Osteoblast (primary cell): Measurements from ENCODE around the gene GAB2. TPM values are rescaled to one million over a fixed set of nuclear protein-coding genes. Genes with fewer than 3 reads are reported as not detected.

Experiments used
- DNase-seq: peaks from one replicate; pipeline ENCODE4 v3.0.0; 2011; ENCODE audit warnings: low spot score, mixed read lengths; ENCODE audit not compliant: insufficient read length; ENCODE audit errors: missing footprints
- H2AFZ ChIP-seq: 2 replicates; pipeline ENCODE4 v1.6.0; 2011; ENCODE audit warnings: mild to moderate bottlenecking, low read length
- H3K27ac ChIP-seq: 2 replicates; pipeline ENCODE4 v1.5.1; 2011; ENCODE audit warnings: mild to moderate bottlenecking, low read depth, low read length, moderate library complexity
- H3K27me3 ChIP-seq: 2 replicates; pipeline ENCODE4 v1.6.0; 2012; ENCODE audit warnings: mild to moderate bottlenecking, control low read depth, inconsistent platforms, low read length, moderate library complexity; ENCODE audit not compliant: insufficient read depth
- H3K36me3 ChIP-seq: 2 replicates; pipeline ENCODE4 v1.5.1; 2011; ENCODE audit warnings: mild to moderate bottlenecking, low read length, control low read depth, moderate library complexity; ENCODE audit not compliant: insufficient read depth
- H3K4me1 ChIP-seq: 2 replicates; pipeline ENCODE4 v1.5.1; 2011; ENCODE audit warnings: mild to moderate bottlenecking, low read length, control low read depth, moderate library complexity; ENCODE audit not compliant: insufficient read depth
- H3K4me2 ChIP-seq: 2 replicates; pipeline ENCODE4 v1.6.0; 2011; ENCODE audit warnings: mild to moderate bottlenecking, low read length; ENCODE audit not compliant: insufficient read depth
- H3K4me3 ChIP-seq: fragments of 200-600 bp; sonication (generic); 3 replicates; pipeline ENCODE4 v1.5.1; 2012; ENCODE audit warnings: mild to moderate bottlenecking, low read length, inconsistent platforms; ENCODE audit not compliant: insufficient read depth
- H3K79me2 ChIP-seq: 2 replicates; pipeline ENCODE4 v1.6.0; 2012; ENCODE audit warnings: mild to moderate bottlenecking, low read length, control low read depth, inconsistent platforms; ENCODE audit not compliant: insufficient read depth
- H3K9me3 ChIP-seq: 2 replicates; pipeline ENCODE4 v1.5.1; 2011; ENCODE audit warnings: low read depth, low read length, control low read depth
- H4K20me1 ChIP-seq: 2 replicates; pipeline ENCODE4 v1.6.0; 2012; ENCODE audit warnings: mild to moderate bottlenecking, low read length, control low read depth; ENCODE audit not compliant: insufficient read depth
- CTCF ChIP-seq: IDR thresholded peaks from 2 replicates; pipeline ENCODE4 v1.5.1; 2011; ENCODE audit warnings: mild to moderate bottlenecking, low read depth, low read length, moderate library complexity; ENCODE audit errors: extremely low read depth
- total RNA-seq: library from RNA; depleted of rRNA; stranded (reverse); fragments of >200 nt; gene quantifications from 2 replicates; pipeline ENCODE4 v1.2.3, GENCODE V29; 2012

The GAB2 gene
- total RNA-seq, 1 donor: 18.5 TPM

GRCh38 chr11:78218707-78219492, 198.7 kb downstream of the GAB2 start:
- Histone ChIP-seq H3K9me3 (no peaks in the 10 kb centered on the region), H3K4me2 (no peak overlapping the region), H3K27ac (no peak overlapping the region), H3K79me2 (peaks cover 4% of the 10 kb centered on the region), H3K27me3 (no peaks in the 10 kb centered on the region), H2AFZ (no peak overlapping the region), H3K36me3 (peaks cover 35% of the 10 kb centered on the region), H4K20me1 (peaks cover under 1% of the 10 kb centered on the region), H3K4me1 (no peaks in the 10 kb centered on the region), H3K4me3 (no peak overlapping the region)
- DNase-seq: no peak
- no peak for TF ChIP-seq CTCF

GRCh38 chr11:78217650-78218541, 199.7 kb downstream of the GAB2 start:
- Histone ChIP-seq H3K79me2 (peaks cover 14% of the 10 kb centered on the region), H2AFZ (no peak overlapping the region), H3K36me3 (peaks cover 37% of the 10 kb centered on the region), H3K4me1 (peaks cover 4% of the 10 kb centered on the region), H3K9me3 (no peaks in the 10 kb centered on the region), H4K20me1 (peaks cover 11% of the 10 kb centered on the region), H3K4me3 (no peak overlapping the region), H3K27me3 (no peaks in the 10 kb centered on the region), H3K4me2 (no peak overlapping the region), H3K27ac (no peak overlapping the region)
- peak; percentile 67 for DNase-seq
- no peak for TF ChIP-seq CTCF

- Histone ChIP-seq H3K27me3 (no peaks in the 10 kb centered on the region), H3K9me3 (no peaks in the 10 kb centered on the region), H3K4me3 (no peak overlapping the region), H3K4me2 (no peak overlapping the region), H4K20me1 (peaks cover 19% of the 10 kb centered on the region), H3K4me1 (peaks cover 12% of the 10 kb centered on the region), H2AFZ (no peak overlapping the region), H3K79me2 (peaks cover 22% of the 10 kb centered on the region), H3K27ac (no peak overlapping the region), H3K36me3 (peaks cover 30% of the 10 kb centered on the region)
- no peak for DNase-seq
- TF ChIP-seq CTCF: no peak
Measured at GRCh38 chr11:78216571-78217287, 200.9 kb downstream of the GAB2 start.
